IMR-90 (cell line): Measurements from ENCODE around the gene IDH3B. TPM values are rescaled to one million over a fixed set of nuclear protein-coding genes. Genes with fewer than 3 reads are reported as not detected.

Experiments
- ATAC-seq: fragments of 200-7000 bp; cut with Tn5 transposase; 2 replicates; pipeline ENCODE4 v1.9.1; 2020; ENCODE audit warnings: low read depth, mild to moderate bottlenecking, moderate library complexity
- BruUV-seq: library from RNA; stranded (reverse); fragments of 400-500 nt; replicated peaks from 2 replicates; lab custom pipeline; 2021; lab: Mats Ljungman, UMichigan
- CTCF ChIA-PET: fragments of 300-600 bp; formaldehyde crosslinking; extraction: SDS; loops from one replicate; lab custom pipeline; 2021; ENCODE audit warnings: antibody characterized with exemption; lab: Yijun Ruan, JAX
- POLR2A ChIA-PET: fragments of 300-600 bp; sonication (Branson Sonifier 250); formaldehyde crosslinking; loops from one replicate; lab custom pipeline; 2022; ENCODE audit warnings: antibody characterized with exemption; ENCODE audit not compliant: unreplicated experiment; lab: Charles Lee
- DNase-seq: peaks from one replicate; pipeline ENCODE4 v3.0.0; 2013
- H2AFZ ChIP-seq: replicated peaks from 2 replicates; pipeline ENCODE3; 2013; ENCODE audit warnings: low read length, mild to moderate bottlenecking; ENCODE audit not compliant: poor library complexity
- H2AK5ac ChIP-seq: 2 replicates; pipeline ENCODE4 v1.6.1; 2013; ENCODE audit warnings: low read depth, low read length, inconsistent platforms
- H2AK9ac ChIP-seq: replicated peaks from 2 replicates; pipeline ENCODE3; 2013; ENCODE audit warnings: mild to moderate bottlenecking, low read depth, low read length, moderate library complexity; ENCODE audit not compliant: poor library complexity
- H2BK120ac ChIP-seq: 2 replicates; pipeline ENCODE4 v1.6.1; 2013; ENCODE audit warnings: low read depth, low read length, inconsistent platforms
- H2BK15ac ChIP-seq: 3 replicates; pipeline ENCODE4 v1.6.1; 2013; ENCODE audit warnings: low read depth, low read length, inconsistent platforms
- H2BK20ac ChIP-seq: 2 replicates; pipeline ENCODE4 v1.6.1; 2013; ENCODE audit warnings: low read depth, mild to moderate bottlenecking, inconsistent platforms, low read length, moderate library complexity
- H2BK5ac ChIP-seq: 2 replicates; pipeline ENCODE4 v1.6.1; 2013; ENCODE audit warnings: mild to moderate bottlenecking, low read depth, low read length, inconsistent platforms; ENCODE audit not compliant: poor library complexity, severe bottlenecking
- H3K14ac ChIP-seq: replicated peaks from 2 replicates; pipeline ENCODE4 v1.6.1; 2013; ENCODE audit warnings: low read depth, low read length, inconsistent platforms
- H3K18ac ChIP-seq: 2 replicates; pipeline ENCODE4 v1.6.1; 2013; ENCODE audit warnings: low read depth, low read length, control low read depth
- H3K23ac ChIP-seq: 2 replicates; pipeline ENCODE4 v1.6.1; 2013; ENCODE audit warnings: low read depth, low read length, inconsistent platforms
- H3K27ac ChIP-seq: 2 replicates; pipeline ENCODE4 v1.5.1; 2013; ENCODE audit warnings: mild to moderate bottlenecking, control low read depth, low read length; ENCODE audit not compliant: insufficient read depth
- H3K27me3 ChIP-seq: 2 replicates; pipeline ENCODE4 v1.6.1; 2013; ENCODE audit warnings: low read length; ENCODE audit not compliant: control insufficient read depth, insufficient read depth
- H3K36me3 ChIP-seq: 2 replicates; pipeline ENCODE4 v1.6.1; 2013; ENCODE audit warnings: low read length, mixed read lengths; ENCODE audit not compliant: control insufficient read depth, insufficient read depth
- H3K4ac ChIP-seq: 2 replicates; pipeline ENCODE4 v1.6.1; 2013; ENCODE audit warnings: low read depth, low read length, inconsistent platforms
- H3K4me1 ChIP-seq: 2 replicates; pipeline ENCODE4 v1.6.1; 2013; ENCODE audit warnings: low read length, mixed read lengths; ENCODE audit not compliant: control insufficient read depth, insufficient read depth
- H3K4me2 ChIP-seq: 2 replicates; pipeline ENCODE4 v1.6.1; 2013; ENCODE audit warnings: low read depth, mild to moderate bottlenecking, control low read depth, low read length, moderate library complexity
- H3K4me3 ChIP-seq: 2 replicates; pipeline ENCODE4 v1.5.1; 2013; ENCODE audit warnings: low read depth, mild to moderate bottlenecking, control low read depth, low read length, moderate library complexity; ENCODE audit not compliant: insufficient read depth
- H3K56ac ChIP-seq: 2 replicates; pipeline ENCODE4 v1.6.1; 2013; ENCODE audit warnings: low read length, inconsistent platforms; ENCODE audit not compliant: insufficient read depth; ENCODE audit errors: extremely low read depth
- H3K79me1 ChIP-seq, 2 experiments: 2 replicates each; pipeline ENCODE4 v1.6.1; 2013; ENCODE audit warnings: low read length in 2 of 2, inconsistent platforms in 1 of 2, low read depth in 1 of 2
- H3K9ac ChIP-seq: 2 replicates; pipeline ENCODE4 v1.6.1; 2013; ENCODE audit warnings: low read depth, low read length, control low read depth
- H3K9me1 ChIP-seq: 2 replicates; pipeline ENCODE4 v1.6.1; 2013; ENCODE audit warnings: low read length, inconsistent platforms; ENCODE audit not compliant: insufficient read depth
- H3K9me3 ChIP-seq: 2 replicates; pipeline ENCODE4 v1.6.1; 2013; ENCODE audit warnings: low read length; ENCODE audit not compliant: control insufficient read depth, insufficient read depth
- H4K20me1 ChIP-seq: 2 replicates; pipeline ENCODE4 v1.6.1; 2013; ENCODE audit warnings: low read length, inconsistent platforms; ENCODE audit not compliant: insufficient read depth
- H4K5ac ChIP-seq: 2 replicates; pipeline ENCODE4 v1.6.1; 2013; ENCODE audit warnings: mild to moderate bottlenecking, low read depth, low read length, control low read depth
- H4K8ac ChIP-seq, 2 experiments: 2 replicates each; pipeline ENCODE4 v1.6.1; 2013; ENCODE audit warnings: low read depth in 2 of 2, low read length in 2 of 2, control low read depth in 1 of 2, inconsistent platforms in 1 of 2
- H4K91ac ChIP-seq: 2 replicates; pipeline ENCODE4 v1.6.1; 2013; ENCODE audit warnings: low read depth, low read length, inconsistent platforms; ENCODE audit not compliant: insufficient read depth
- ELK1 ChIP-seq: fragments of 150-350 bp; IDR thresholded peaks from 2 replicates; pipeline ENCODE4 v1.6.1; 2016; ENCODE audit warnings: low read depth, mild to moderate bottlenecking, low read length, moderate library complexity, borderline replicate concordance
- RCOR1 ChIP-seq: IDR thresholded peaks from 2 replicates; pipeline ENCODE4 v1.6.1; 2012; ENCODE audit warnings: mild to moderate bottlenecking, low read length, improper control_type of control experiment; ENCODE audit not compliant: insufficient replicate concordance
- WGBS, 2 experiments: methylation state at CpG; one replicate each; pipeline versions ENCODE4 v1.1.5 to v1.1.7; 2013; ENCODE audit warnings: missing lambda C conversion rate in 2 of 2; ENCODE audit not compliant: insufficient read length in 1 of 2; ENCODE audit errors: extremely low coverage in 2 of 2; 5-methylcytosine and 5-hydroxymethylcytosine counted together
- dilution Hi-C: fragments of 300-500 bp; cut with HindIII; formaldehyde crosslinking; loops from one replicate; pipeline ENCODE4 v1.14.3; 2018; ENCODE audit warnings: low sequenced_read_pairs; ENCODE audit not compliant: unreplicated experiment
- in situ Hi-C: fragments of 300-500 bp; cut with MboI; formaldehyde crosslinking; loops from 3 replicates; pipeline ENCODE4 v1.14.3; 2019; ENCODE audit warnings: low sequenced_read_pairs, inconsistent platforms, mixed read lengths
- intact Hi-C: fragments of 100-400 bp; cut with micrococcal nuclease; formaldehyde crosslinking; loops from 2 replicates; pipeline ENCODE4 v1.10.0; 2022
- polyA plus RNA-seq, 3 experiments: library from polyadenylated mRNA; depleted of rRNA; stranded (reverse); fragments of >200 nt; gene quantifications; 2 replicates each; pipeline ENCODE4 v1.2.3, GENCODE V29; 2012; ENCODE audit warnings: low replicate concordance in 1 of 3
- total RNA-seq: library from RNA; depleted of rRNA; stranded (reverse); fragments of >200 nt; gene quantifications from 2 replicates; pipeline ENCODE4 v1.2.3, GENCODE V29; 2012

Gene IDH3B
- total and polyA plus RNA-seq, 2 of the 4 experiments (the other 2 are of a cell fraction), result 151 to 160 TPM

GRCh38 chr20:2713285-2713684 is 49.3 kb upstream of the IDH3B start:
- H3K9me1 ChIP-seq, result no peaks in the 10 kb centered on the region
- H4K20me1 ChIP-seq, result no peaks in the 10 kb centered on the region
- H2BK120ac ChIP-seq, result no peak overlapping the region
- H3K56ac ChIP-seq, result no peak overlapping the region
- dilution Hi-C loops, result no loop called here
- no TSS peak for BruUV-seq
- no peak overlapping the region for H3K18ac ChIP-seq
- no peak overlapping the region for H4K8ac ChIP-seq
- H3K79me1 ChIP-seq, result no peaks in the 10 kb centered on the region
- ChIA-PET POLR2A (no interaction called here), CTCF (interaction anchor here (1.0 kb wide), 1 partner anchor 11 kb away, joined by 3 read pairs; no protein-coding TSS in a partner anchor)
- H2BK20ac ChIP-seq, result no peak overlapping the region
- H3K14ac ChIP-seq, result no peak overlapping the region
- intact Hi-C loops, result no loop called here
- H3K27ac ChIP-seq, result no peak overlapping the region
- H3K4ac ChIP-seq, result no peak overlapping the region
- H3K4me2 ChIP-seq, result no peak overlapping the region
- H4K5ac ChIP-seq, result no peak overlapping the region
- H3K23ac ChIP-seq, result no peak overlapping the region
- no peaks in the 10 kb centered on the region for H3K4me1 ChIP-seq
- H3K36me3 ChIP-seq, result no peaks in the 10 kb centered on the region
- ATAC-seq (no peak), DNase-seq (no peak)
- H2BK15ac ChIP-seq, result no peak overlapping the region
- no peak overlapping the region for H2AK5ac ChIP-seq
- no peak overlapping the region for H2AK9ac ChIP-seq
- in situ Hi-C loops, result no loop called here
- 10% methylated on average over 3 of the region's 3 CpGs; no CpG with 5 or more reads in 1 of the 2 experiments for WGBS, 2 experiments
- peaks cover 16% of the 10 kb centered on the region for H3K27me3 ChIP-seq
- H2BK5ac ChIP-seq, result no peak overlapping the region
- H3K9me3 ChIP-seq, result no peaks in the 10 kb centered on the region; the same call in 1 of the 2 replicates
- no peak overlapping the region for H3K4me3 ChIP-seq
- H3K9ac ChIP-seq, result no peak overlapping the region
- TF ChIP-seq ELK1 (no peak), RCOR1 (no peak)
- no peak overlapping the region for H4K91ac ChIP-seq
- no peak overlapping the region for H2AFZ ChIP-seq
